Inflammatory macrophage (primary cell): ENCODE measurements around the gene GUCD1.
A peak's percentile ranks its signal among the peaks of the same experiment; 100 is the strongest.

Experiments used
- DNase-seq, 2 donors: peaks; one replicate each; pipeline ENCODE4 v3.0.0-alpha.2; 2020 to 2022

Gene GUCD1

GRCh38 chr22:24589518-24590030 lies 34.6 kb upstream of the GUCD1 start:
- no peak for DNase-seq

DNA sequence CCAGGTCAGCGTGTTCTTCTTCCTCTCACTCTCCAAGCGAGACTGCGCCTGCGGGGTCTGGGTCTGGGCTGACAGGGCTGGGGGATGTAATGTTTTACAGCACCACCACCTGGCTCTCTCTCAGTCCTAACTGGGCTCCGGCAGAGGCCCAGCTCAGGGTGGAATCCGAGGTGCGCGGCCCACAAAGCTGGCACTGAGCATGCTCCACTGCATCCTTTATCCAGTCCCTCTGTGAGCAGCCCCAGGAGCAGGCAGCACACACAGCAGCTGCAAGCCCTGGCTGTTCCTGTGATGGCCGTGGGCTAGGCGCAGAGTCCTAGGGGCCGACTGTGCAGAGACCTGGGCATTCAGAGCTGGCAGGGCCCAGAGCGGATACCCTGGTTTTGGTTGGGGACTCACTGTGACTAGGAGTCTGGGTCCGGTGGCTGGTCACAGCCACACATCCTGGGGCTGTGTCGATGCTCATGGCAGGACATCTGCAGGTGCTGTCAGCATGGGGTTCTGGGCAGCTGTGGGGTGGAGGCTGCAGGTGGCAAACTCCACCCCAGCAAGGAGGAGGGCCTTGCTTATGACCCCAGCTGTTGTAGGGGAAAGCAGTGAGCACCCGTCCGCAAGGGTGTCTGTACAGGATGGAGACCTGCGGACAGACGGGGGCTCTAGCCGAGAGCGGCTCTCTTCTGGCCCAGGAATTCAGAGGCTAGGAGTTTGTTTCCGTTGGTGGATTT lies 34.0 kb upstream of the GUCD1 start:
- no peak for DNase-seq

- DNase-seq: no peak
Measured at GRCh38 chr22:24588381-24588756, 33.4 kb upstream of the GUCD1 start.

GRCh38 chr22:24587948-24588347 lies 33.0 kb upstream of the GUCD1 start:
- no peak for DNase-seq

- no peak for DNase-seq
Measured at GRCh38 chr22:24587251-24587650, 32.3 kb upstream of the GUCD1 start.

DNA sequence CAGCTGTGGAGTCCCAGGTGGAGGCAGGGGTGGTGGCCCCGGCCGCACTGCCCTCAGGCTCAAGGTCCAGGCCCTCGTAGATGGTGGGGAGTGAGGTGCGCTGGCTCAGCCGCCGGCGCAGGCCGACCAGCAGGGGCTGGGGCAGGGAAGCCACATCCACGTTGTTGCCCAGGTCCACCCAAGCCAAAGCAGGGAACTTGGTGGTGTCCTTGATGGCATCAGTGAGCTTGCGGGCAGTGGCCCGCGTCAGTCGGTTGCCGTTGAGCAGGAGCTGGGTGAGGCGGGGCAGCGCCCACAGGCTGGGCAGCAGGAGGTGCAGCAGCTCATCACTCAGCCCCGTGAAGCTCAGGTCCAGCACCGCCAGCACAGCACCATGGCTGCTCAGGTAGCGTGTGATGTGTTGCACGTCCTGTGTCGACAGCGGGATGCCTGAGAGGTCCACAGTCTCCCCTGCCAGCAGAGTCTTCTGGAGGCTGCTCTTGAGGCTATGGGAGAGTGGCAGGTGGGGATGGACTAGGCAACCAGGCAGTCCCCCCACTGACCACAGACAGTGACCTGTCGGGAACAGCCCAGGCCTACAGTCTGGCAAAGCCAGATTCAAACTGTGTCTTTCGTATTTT lies 31.1 kb upstream of the GUCD1 start:
- no peak for DNase-seq

DNA sequence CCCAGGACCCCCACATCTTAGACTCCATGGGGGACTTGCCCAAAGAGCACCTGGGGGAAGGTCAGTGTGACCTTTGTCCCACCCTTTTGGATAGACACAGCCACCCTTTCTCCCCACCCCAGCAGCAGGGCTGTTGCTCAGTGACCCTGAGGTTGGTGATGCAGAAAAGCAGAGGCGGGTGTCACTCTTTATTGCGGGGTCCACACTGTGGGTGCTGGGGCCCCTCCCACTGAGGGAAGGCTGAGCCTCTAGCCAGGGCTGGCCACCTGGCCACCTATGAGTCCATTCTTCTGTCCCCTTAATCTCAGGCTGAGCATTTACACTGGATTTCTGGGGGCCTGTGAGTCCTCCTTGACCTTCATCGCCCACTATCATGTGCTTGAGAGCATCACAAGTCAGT lies 30.5 kb upstream of the GUCD1 start:
- no peak for DNase-seq

GRCh38 chr22:24584871-24585411 lies 30.0 kb upstream of the GUCD1 start:
- DNase-seq: no peak

GRCh38 chr22:24584166-24584790 lies 29.3 kb upstream of the GUCD1 start:
- no peak for DNase-seq

DNA sequence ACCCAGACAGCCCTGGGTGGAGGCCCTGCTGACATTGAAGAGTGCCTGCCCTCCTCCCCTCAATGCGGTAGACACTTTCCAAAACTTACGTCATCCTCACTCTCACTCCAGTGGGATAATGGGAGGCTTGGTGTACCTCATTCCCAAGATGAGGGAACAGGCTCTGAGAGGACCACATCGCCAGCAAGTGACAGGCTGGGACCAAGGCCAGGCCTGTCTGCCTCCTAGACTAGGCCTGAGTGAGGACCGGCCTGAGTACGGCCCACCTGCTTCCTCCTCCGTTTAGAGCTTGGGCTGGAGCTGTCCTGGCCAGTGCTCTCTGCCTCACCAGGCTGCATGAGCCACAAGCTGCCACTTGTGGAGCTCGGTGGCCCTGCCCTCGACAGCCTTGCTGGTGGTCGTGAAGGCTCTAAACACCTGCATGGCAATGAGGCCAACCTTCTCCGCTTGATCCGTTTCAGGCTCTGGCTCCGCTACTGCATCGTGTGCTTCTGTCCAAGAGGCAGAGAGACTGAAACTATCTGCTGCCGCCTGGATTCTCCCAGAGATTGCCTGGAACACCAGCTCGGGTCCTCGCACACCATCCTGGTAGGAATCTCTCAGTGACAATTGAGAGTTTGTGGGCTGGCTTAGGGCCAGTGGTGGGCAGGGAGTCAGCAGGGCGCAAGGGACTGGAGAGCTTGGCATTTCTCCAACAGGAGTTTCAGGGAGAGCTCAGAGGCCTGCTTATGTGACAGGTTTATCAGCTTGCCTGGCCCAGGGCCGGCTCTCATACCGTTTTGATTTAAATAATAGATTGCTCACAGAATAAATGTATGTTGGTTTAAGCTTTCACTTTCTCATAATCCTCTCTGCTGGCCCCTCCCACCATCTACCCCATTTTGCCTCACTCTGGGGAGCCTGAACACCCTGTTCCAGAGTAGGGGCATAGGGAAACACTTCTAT lies 28.6 kb upstream of the GUCD1 start:
- DNase-seq: no peak

DNA sequence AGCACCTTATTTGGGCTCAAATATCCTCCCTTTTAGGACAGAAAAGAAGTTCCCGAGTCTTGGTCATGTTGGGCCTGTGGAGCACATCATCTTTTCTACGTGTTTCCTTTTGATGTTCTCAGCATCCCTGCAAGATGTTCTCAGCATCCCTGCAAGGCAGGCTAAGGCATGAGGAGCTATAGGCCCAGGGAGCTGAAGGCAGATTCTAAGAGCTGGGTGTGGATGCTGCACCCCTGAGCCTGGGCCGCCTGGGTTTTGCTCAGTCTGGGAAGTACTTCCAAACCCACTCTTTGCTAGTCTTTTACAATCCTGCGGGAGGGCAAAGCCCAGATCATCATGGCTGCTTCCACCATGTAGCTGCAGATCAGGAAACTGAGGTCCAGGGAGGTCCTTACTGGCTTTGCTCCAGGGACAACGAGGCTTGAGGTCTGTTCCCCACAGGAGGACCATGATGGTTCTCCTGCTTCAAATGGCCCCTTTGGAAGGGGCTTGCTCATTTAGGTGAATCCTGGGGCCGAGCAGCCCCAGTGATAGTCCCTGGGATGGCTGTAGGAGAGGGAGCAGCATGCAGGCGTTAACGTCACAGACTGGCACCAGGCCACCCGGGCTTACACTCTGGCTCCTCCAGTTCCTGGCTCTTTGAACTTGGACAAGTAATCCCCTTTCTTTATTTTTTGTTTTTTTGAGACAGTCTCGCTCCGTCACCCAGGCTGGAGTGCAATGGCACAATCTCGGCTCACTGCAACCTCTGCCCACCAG lies 27.3 kb upstream of the GUCD1 start:
- DNase-seq: no peak

DNA sequence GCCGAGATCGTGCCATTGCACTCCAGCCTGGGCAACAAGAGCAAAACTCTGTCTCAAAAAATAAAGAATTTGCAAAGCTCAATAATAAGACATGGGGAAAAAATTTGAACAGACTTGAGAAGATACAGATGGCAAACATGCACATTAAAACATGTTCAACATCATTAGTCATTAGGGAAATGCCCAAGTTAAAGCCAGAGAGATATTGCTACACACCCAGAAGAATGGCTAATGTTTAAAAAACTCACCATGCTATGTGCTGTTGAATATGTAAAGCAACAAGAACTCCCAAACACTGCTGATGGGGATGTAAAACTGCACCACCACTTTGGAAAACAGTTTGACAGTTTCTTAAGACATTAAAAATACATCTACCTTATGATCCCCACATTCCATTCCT lies 25.3 kb upstream of the GUCD1 start:
- DNase-seq: no peak

GRCh38 chr22:24579258-24579601 lies 24.3 kb upstream of the GUCD1 start:
- no peak for DNase-seq

DNA sequence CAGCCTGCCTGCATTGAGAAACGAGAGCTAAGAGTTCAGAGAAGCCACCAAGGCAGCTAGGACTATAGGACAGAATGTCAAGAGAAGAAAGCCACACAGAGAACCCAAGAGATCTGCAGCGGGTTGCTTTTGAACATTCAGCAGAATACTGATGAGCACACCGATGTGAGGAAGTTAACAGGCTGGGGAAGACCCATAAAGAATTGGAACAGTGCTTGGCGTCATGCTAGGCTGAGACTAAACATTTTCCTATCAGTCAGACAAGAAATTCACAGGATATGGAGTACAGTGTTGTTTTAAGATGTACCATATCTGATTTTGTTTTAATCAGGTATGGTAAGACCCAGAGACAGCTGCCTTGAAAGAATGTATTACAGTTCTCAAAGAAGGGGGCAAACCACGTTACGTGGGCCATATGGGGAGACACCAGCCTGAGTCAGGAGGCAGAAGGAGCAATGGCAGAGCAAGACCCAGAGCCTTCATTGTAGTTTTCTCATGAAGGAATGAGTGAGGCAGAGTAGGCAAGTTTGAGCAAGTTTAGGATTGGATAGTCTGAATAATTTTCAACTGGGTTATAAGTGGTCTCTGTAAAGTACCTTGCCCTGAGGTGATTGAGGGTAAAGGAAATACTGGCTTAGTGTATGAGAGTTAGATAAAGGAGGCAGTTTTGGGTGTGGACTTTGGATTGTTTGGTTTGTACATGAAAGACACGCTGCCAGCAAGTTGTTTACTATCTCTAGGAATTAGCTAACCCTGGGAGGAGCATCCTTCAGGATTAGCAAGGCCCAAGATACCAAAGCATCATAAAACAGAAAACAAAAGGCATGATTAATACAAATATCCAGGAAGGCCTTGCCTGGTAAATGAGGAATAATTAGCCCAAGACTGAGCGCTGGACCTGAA lies 23.7 kb upstream of the GUCD1 start:
- no peak for DNase-seq

DNA sequence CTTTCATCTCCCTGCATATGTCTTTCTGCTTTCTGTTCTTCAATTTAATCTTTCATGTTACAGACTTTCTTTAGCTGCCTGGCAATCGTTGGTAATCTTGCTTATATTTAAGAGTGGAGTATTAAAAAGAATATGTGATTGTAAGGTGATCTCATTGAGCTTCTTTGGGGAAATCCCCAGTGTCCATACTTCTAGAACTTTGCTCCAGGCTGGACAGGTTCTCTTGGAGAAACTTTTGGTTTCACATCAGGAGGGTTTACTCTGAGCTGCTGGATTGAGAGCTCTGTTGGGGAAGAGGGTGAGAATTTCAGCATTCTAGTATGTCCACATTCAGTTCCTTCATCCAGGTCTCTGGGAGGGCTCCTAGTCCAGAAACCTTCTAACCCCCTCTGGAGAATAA lies 21.8 kb upstream of the GUCD1 start:
- DNase-seq: peak in 1 of 2 donors; percentile 14

- DNase-seq: no peak
Measured at GRCh38 chr22:24571266-24571665, 16.3 kb upstream of the GUCD1 start.

GRCh38 chr22:24567668-24568067 lies 12.7 kb upstream of the GUCD1 start:
- DNase-seq: no peak

GRCh38 chr22:24566899-24567511 lies 12.1 kb upstream of the GUCD1 start:
- no peak for DNase-seq

- DNase-seq: no peak
Measured at GRCh38 chr22:24565077-24565476, 10.1 kb upstream of the GUCD1 start.

- DNase-seq: no peak
Measured at GRCh38 chr22:24564376-24565058, 9.6 kb upstream of the GUCD1 start.
